SU-DHL-6 (cell line): Measurements from ENCODE around the gene POLG2.
A peak's percentile ranks its signal among the peaks of the same experiment; 100 is the strongest.

Experiments
- H2AFZ ChIP-seq: fragments of 200-600 bp; sonication (generic); 2 replicates; pipeline ENCODE4 v1.6.1; 2014; ENCODE audit warnings: low read depth, mild to moderate bottlenecking, moderate library complexity, mixed read lengths, antibody characterized with exemption, low read length; ENCODE audit not compliant: severe bottlenecking
- H3F3A ChIP-seq: fragments of 200-600 bp; shearing (Covaris generic); 2 replicates; pipeline ENCODE4 v1.6.0; 2016; ENCODE audit warnings: antibody characterized with exemption, mild to moderate bottlenecking; ENCODE audit not compliant: insufficient read depth
- H3K27ac ChIP-seq: fragments of 200-600 bp; sonication (generic); 2 replicates; pipeline ENCODE4 v1.5.1; 2016; ENCODE audit warnings: low read depth, mild to moderate bottlenecking, low read length, moderate library complexity, mixed read lengths
- H3K27me3 ChIP-seq: fragments of 200-600 bp; sonication (generic), shearing (Covaris generic); 2 replicates; pipeline ENCODE4 v1.6.0; 2014; ENCODE audit warnings: mild to moderate bottlenecking, low read length
- H3K36me3 ChIP-seq: fragments of 200-600 bp; sonication (generic); 2 replicates; pipeline ENCODE4 v1.6.1; 2014; ENCODE audit warnings: mild to moderate bottlenecking, low read length, mixed read lengths
- H3K4me2 ChIP-seq: fragments of 300-600, 200-600 bp; shearing (Covaris generic), sonication (generic); 2 replicates; pipeline ENCODE4 v1.6.0; 2014; ENCODE audit warnings: low read length, low read depth, mild to moderate bottlenecking; ENCODE audit not compliant: poor library complexity, severe bottlenecking
- H3K4me3 ChIP-seq: fragments of 200-600 bp; sonication (generic); 2 replicates; pipeline ENCODE4 v1.5.1; 2014; ENCODE audit warnings: antibody characterized with exemption, low read length, mild to moderate bottlenecking, mixed read lengths; ENCODE audit not compliant: insufficient read depth, poor library complexity, severe bottlenecking
- H3K79me2 ChIP-seq: fragments of 200-600 bp; sonication (generic); 2 replicates; pipeline ENCODE4 v1.6.1; 2014; ENCODE audit warnings: mild to moderate bottlenecking, low read length, moderate library complexity; ENCODE audit not compliant: insufficient read depth
- H3K9ac ChIP-seq: fragments of 200-600 bp; sonication (generic); 2 replicates; pipeline ENCODE4 v1.7.0; 2014; ENCODE audit warnings: mild to moderate bottlenecking, low read length
- H3K9me2 ChIP-seq: fragments of 200-600 bp; sonication (generic); replicated peaks from 2 replicates; pipeline ENCODE4 v1.6.1; 2014; ENCODE audit warnings: low read length; ENCODE audit not compliant: insufficient read depth
- H3K9me3 ChIP-seq: fragments of 200-600 bp; sonication (generic); 2 replicates; pipeline ENCODE4 v1.6.1; 2014; ENCODE audit warnings: low read length, mixed read lengths; ENCODE audit not compliant: insufficient read depth
- H4K20me1 ChIP-seq: fragments of 200-600 bp; sonication (generic); 2 replicates; pipeline ENCODE4 v1.6.1; 2014; ENCODE audit warnings: low read depth, mild to moderate bottlenecking, antibody characterized with exemption, low read length, moderate library complexity, mixed read lengths
- EZH2phosphoT487 ChIP-seq: fragments of 200-600 bp; sonication (generic), shearing (Covaris generic); conservative IDR thresholded peaks from 2 replicates; pipeline ENCODE4 v1.6.1; 2018; ENCODE audit warnings: mild to moderate bottlenecking, antibody characterized with exemption, low read length, moderate library complexity, mixed read lengths
- TF ChIP-seq, protein P1 (sequence below): fragments of 200-600 bp; sonication (generic); IDR thresholded peaks from one replicate; pipeline ENCODE4 v1.5.1; 2017; ENCODE audit warnings: antibody characterized with exemption, mild to moderate bottlenecking, low read length, moderate library complexity; ENCODE audit not compliant: insufficient read depth, poor library complexity, severe bottlenecking

Gene POLG2

GRCh38 chr17:64457156-64457555 is 39.7 kb downstream of the POLG2 start:
- Histone ChIP-seq H3F3A (peaks cover 18% of the 10 kb centered on the region), H3K4me2 (peak overlapping the region; percentile 47), H4K20me1 (no peaks in the 10 kb centered on the region)

GRCh38 chr17:64455993-64456885 is 40.6 kb downstream of the POLG2 start:
- TF ChIP-seq EZH2phosphoT487: no peak
- TF ChIP-seq, protein P1, sequence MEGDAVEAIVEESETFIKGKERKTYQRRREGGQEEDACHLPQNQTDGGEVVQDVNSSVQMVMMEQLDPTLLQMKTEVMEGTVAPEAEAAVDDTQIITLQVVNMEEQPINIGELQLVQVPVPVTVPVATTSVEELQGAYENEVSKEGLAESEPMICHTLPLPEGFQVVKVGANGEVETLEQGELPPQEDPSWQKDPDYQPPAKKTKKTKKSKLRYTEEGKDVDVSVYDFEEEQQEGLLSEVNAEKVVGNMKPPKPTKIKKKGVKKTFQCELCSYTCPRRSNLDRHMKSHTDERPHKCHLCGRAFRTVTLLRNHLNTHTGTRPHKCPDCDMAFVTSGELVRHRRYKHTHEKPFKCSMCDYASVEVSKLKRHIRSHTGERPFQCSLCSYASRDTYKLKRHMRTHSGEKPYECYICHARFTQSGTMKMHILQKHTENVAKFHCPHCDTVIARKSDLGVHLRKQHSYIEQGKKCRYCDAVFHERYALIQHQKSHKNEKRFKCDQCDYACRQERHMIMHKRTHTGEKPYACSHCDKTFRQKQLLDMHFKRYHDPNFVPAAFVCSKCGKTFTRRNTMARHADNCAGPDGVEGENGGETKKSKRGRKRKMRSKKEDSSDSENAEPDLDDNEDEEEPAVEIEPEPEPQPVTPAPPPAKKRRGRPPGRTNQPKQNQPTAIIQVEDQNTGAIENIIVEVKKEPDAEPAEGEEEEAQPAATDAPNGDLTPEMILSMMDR: no peak
- Histone ChIP-seq H3K4me2 (peak overlapping the region; percentile 47), H3K4me3 (peak overlapping the region; percentile 28), H3F3A (peaks cover 18% of the 10 kb centered on the region), H2AFZ (peak overlapping the region; percentile 87), H3K9me2 (no peaks in the 10 kb centered on the region), H3K9ac (0 out of 2 replicates have a peak overlapping the region, but pooled peaks have one; percentile 12), H3K9me3 (no peaks in the 10 kb centered on the region), H3K36me3 (no peaks in the 10 kb centered on the region), H3K27me3 (no peaks in the 10 kb centered on the region), H3K27ac (peak overlapping the region; percentile 80), H3K79me2 (no peaks in the 10 kb centered on the region), H4K20me1 (no peaks in the 10 kb centered on the region)

More at GRCh38 chr17:64457156-64457555, 39.7 kb downstream of the POLG2 start:
- H3K36me3 ChIP-seq: no peaks in the 10 kb centered on the region
- H3K79me2 ChIP-seq: no peaks in the 10 kb centered on the region
- H3K27me3 ChIP-seq: no peaks in the 10 kb centered on the region
- no peak overlapping the region for H2AFZ ChIP-seq
- H3K27ac ChIP-seq: peak overlapping the region; percentile 80
- TF ChIP-seq, protein P1: no peak
- no peak for TF ChIP-seq EZH2phosphoT487
- no peaks in the 10 kb centered on the region for H3K9me3 ChIP-seq
- H3K4me3 ChIP-seq: no peak overlapping the region
- no peak overlapping the region for H3K9ac ChIP-seq
- no peaks in the 10 kb centered on the region for H3K9me2 ChIP-seq

- Histone ChIP-seq H3F3A (0 out of 2 replicates have a peak, but pooled peaks cover 3% of the 10 kb centered on the region), H3K9ac (peak overlapping the region; percentile 24; the same call in 1 of the 2 replicates), H3K27ac (peak overlapping the region; percentile 27; the same call in 1 of the 2 replicates), H3K9me2 (no peaks in the 10 kb centered on the region), H3K27me3 (no peaks in the 10 kb centered on the region), H3K4me2 (peak overlapping the region; percentile 62), H3K79me2 (no peaks in the 10 kb centered on the region), H2AFZ (peak overlapping the region; percentile 57), H3K9me3 (no peaks in the 10 kb centered on the region), H3K36me3 (no peaks in the 10 kb centered on the region), H4K20me1 (no peaks in the 10 kb centered on the region), H3K4me3 (peak overlapping the region; percentile 42)
- TF ChIP-seq, protein P1: no peak
- TF ChIP-seq EZH2phosphoT487: no peak
Observed at GRCh38 chr17:64449545-64449944, 47.3 kb downstream of the POLG2 start.
